ENCODE results near the gene PDE11A. TPM values are rescaled to one million over a fixed set of nuclear protein-coding genes. Genes with fewer than 3 reads are reported as not detected.

PDE11A gene
- total RNA-seq, 2 experiments from 2014 or later = not detected

GRCh38 chr2:177728399-177728765, 344.2 kb downstream of the PDE11A start:
- ChIA-PET POLR2A (no interaction called here), CTCF (interaction anchor here (0.5 to 1.1 kb wide), 4 partner anchors 8 to 393 kb away, joined by 3 read pairs; no protein-coding TSS in a partner anchor)
- no peak for ATAC-seq
- H3K27ac Mint-ChIP-seq = no peak overlapping the region
- TF ChIP-seq CTCF (IDR thresholded peaks at IDR 0.05) = no peak
- no peaks in the 10 kb centered on the region for H3K9me3 Mint-ChIP-seq
- H3K27me3 Mint-ChIP-seq = peaks cover 19% of the 10 kb centered on the region
- no peaks in the 10 kb centered on the region for H3K36me3 Mint-ChIP-seq (ENCODE audit: low read depth)
- H3K4me1 Mint-ChIP-seq (ENCODE audit: low read depth) = peaks cover 3% of the 10 kb centered on the region
- intact Hi-C loops (cut with micrococcal nuclease) = loop anchor here (10.0 kb wide), 1 partner anchor 564 kb away; no protein-coding TSS in a partner anchor
- no peak for DNase-seq
- no peak overlapping the region for H3K4me3 Mint-ChIP-seq

GRCh38 chr2:177727577-177728398, 344.8 kb downstream of the PDE11A start:
- peaks cover 3% of the 10 kb centered on the region for H3K4me1 Mint-ChIP-seq (ENCODE audit: low read depth)
- no peak overlapping the region for H3K27ac Mint-ChIP-seq
- ATAC-seq (no peak), DNase-seq (no peak)
- H3K36me3 Mint-ChIP-seq (ENCODE audit: low read depth) = no peaks in the 10 kb centered on the region
- TF ChIP-seq CTCF (IDR thresholded peaks at IDR 0.05) = no peak
- H3K27me3 Mint-ChIP-seq = peaks cover 19% of the 10 kb centered on the region
- H3K4me3 Mint-ChIP-seq = no peak overlapping the region
- H3K9me3 Mint-ChIP-seq = no peaks in the 10 kb centered on the region
- ChIA-PET POLR2A (no interaction called here), CTCF (interaction anchor here (0.5 to 1.1 kb wide), 3 partner anchors 9 to 392 kb away, joined by 3 read pairs; no protein-coding TSS in a partner anchor)
- intact Hi-C loops (cut with micrococcal nuclease) = loop anchor here (10.0 kb wide), 1 partner anchor 563 kb away; no protein-coding TSS in a partner anchor

- DNase-seq (no peak), ATAC-seq (no peak)
- no peak overlapping the region for H3K4me3 Mint-ChIP-seq
- ChIA-PET CTCF (no interaction called here), POLR2A (no interaction called here)
- no peaks in the 10 kb centered on the region for H3K9me3 Mint-ChIP-seq
- TF ChIP-seq CTCF (IDR thresholded peaks at IDR 0.05) = no peak
- intact Hi-C loops (cut with micrococcal nuclease) = loop anchor here (10.0 kb wide), 1 partner anchor 562 kb away; no protein-coding TSS in a partner anchor
- peaks cover 3% of the 10 kb centered on the region for H3K4me1 Mint-ChIP-seq (ENCODE audit: low read depth)
- H3K27me3 Mint-ChIP-seq = peaks cover 19% of the 10 kb centered on the region
- H3K27ac Mint-ChIP-seq = no peak overlapping the region
- no peaks in the 10 kb centered on the region for H3K36me3 Mint-ChIP-seq (ENCODE audit: low read depth)
Measured at GRCh38 chr2:177726931-177727348, 345.6 kb downstream of the PDE11A start.

- POLR2A ChIA-PET = no interaction called here
- peaks cover 13% of the 10 kb centered on the region for H3K27me3 Mint-ChIP-seq
Measured at GRCh38 chr2:177724398-177725287, 347.9 kb downstream of the PDE11A start.

More at GRCh38 chr2:177724398-177725287, 347.9 kb downstream of the PDE11A start:
- ATAC-seq (peak; percentile 73), DNase-seq (peak; percentile 63)
- Mint-ChIP-seq H3K27ac (no peak overlapping the region), H3K4me3 (no peak overlapping the region), H3K36me3 (ENCODE audit: low read depth) (no peaks in the 10 kb centered on the region), H3K9me3 (no peaks in the 10 kb centered on the region), H3K4me1 (ENCODE audit: low read depth) (no peaks in the 10 kb centered on the region)
- CTCF ChIA-PET = interaction anchor here (0.7 to 2.7 kb wide), 26 partner anchors 9 to 560 kb away, joined by 3 to 24 read pairs (median 4); no protein-coding TSS in a partner anchor
- intact Hi-C loops (cut with micrococcal nuclease) = loop anchor here (5.0 to 10.0 kb wide), 3 partner anchors 372 to 560 kb away; no protein-coding TSS in a partner anchor
- TF ChIP-seq CTCF (IDR thresholded peaks at IDR 0.05) = peak; percentile 92
